Measurements from ENCODE around the gene TP73.
A peak's percentile ranks its signal among the peaks of the same experiment; 100 is the strongest.

The TP73 gene

GRCh38 chr1:3772027-3772714 is 119.9 kb downstream of the TP73 start:
- peak; percentile 85 for DNase-seq

GRCh38 chr1:3772715-3773571 is 120.6 kb downstream of the TP73 start, which contains the start of gene SMIM1:
Gene SMIM1 (plus strand): TSS chr1:3772749. CDS start chr1:3775374, 2,625 bp downstream.
- peak; percentile 39 for DNase-seq

- no peak for DNase-seq
Observed at GRCh38 chr1:3773572-3774275, 121.4 kb downstream of the TP73 start.

- DNase-seq: no peak
Observed at GRCh38 chr1:3774276-3774945, 122.1 kb downstream of the TP73 start.

GRCh38 chr1:3774946-3775489 is 122.7 kb downstream of the TP73 start:
- no peak for DNase-seq

- peak; percentile 51 for DNase-seq
Observed at GRCh38 chr1:3775490-3776230, 123.3 kb downstream of the TP73 start.

- no peak for DNase-seq
Observed at GRCh38 chr1:3776231-3776961, 124.1 kb downstream of the TP73 start.

GRCh38 chr1:3777078-3777547 is 124.8 kb downstream of the TP73 start:
- DNase-seq: no peak

- no peak for DNase-seq
Observed at GRCh38 chr1:3777647-3778589, 125.6 kb downstream of the TP73 start.

- no peak for DNase-seq
Observed at GRCh38 chr1:3778590-3779264, 126.4 kb downstream of the TP73 start.

GRCh38 chr1:3779265-3779911 is 127.1 kb downstream of the TP73 start:
- no peak for DNase-seq

- DNase-seq: no peak
Observed at GRCh38 chr1:3779912-3780416, 127.6 kb downstream of the TP73 start.

GRCh38 chr1:3780901-3781300 is 128.6 kb downstream of the TP73 start:
- DNase-seq: no peak

- DNase-seq: no peak
Observed at GRCh38 chr1:3783651-3784474, 131.5 kb downstream of the TP73 start.

- no peak for DNase-seq
Observed at GRCh38 chr1:3785045-3785444, 132.7 kb downstream of the TP73 start.

- DNase-seq: no peak
Observed at GRCh38 chr1:3785456-3786157, 133.3 kb downstream of the TP73 start.
